Right ventricle myocardium superior (tissue), 1 donor: ENCODE results near the gene PIGO. TPM values are rescaled to one million over a fixed set of nuclear protein-coding genes. Genes with fewer than 3 reads are reported as not detected.

Source experiments
- ATAC-seq: fragments of 200-7000 bp; cut with Tn5 transposase; one replicate; pipeline ENCODE4 v1.9.1; 2020; ENCODE audit warnings: mild to moderate bottlenecking; ENCODE audit not compliant: poor library complexity
- DNase-seq: peaks from one replicate; pipeline ENCODE4 v3.0.0-alpha.2; 2020
- intact Hi-C: fragments of 100-400 bp; cut with DNase I; formaldehyde crosslinking; loops from one replicate; pipeline ENCODE4 v1.11.2; 2022
- long read RNA-seq: library from polyadenylated mRNA; unstranded; transcript quantifications from one replicate; pipeline ENCODE4 v2.0.0, GENCODE V29; 2021
- total RNA-seq: library from RNA; stranded (reverse); fragmentation: NEBNext Ultra II Directional; extraction: Animal tissue kit (Norgen Biotek cat#: 25700); gene quantifications from one replicate; pipeline ENCODE4 v1.2.1, GENCODE V29; 2021
- donor health status: DM: no; HTN: yes; CAD: no; lungs with severe emphysema.

PIGO gene
- 8.2 TPM for total RNA-seq
- long read RNA-seq, transcript PIGO-202 (12 exons, 2,464 nt), result major isoform, 18 of 42 reads
- long read RNA-seq, partial matches to known transcripts, result 9 of 42 reads
- long read RNA-seq, other reads (novel, unspliced or antisense), result 15 of 42 reads

DNA sequence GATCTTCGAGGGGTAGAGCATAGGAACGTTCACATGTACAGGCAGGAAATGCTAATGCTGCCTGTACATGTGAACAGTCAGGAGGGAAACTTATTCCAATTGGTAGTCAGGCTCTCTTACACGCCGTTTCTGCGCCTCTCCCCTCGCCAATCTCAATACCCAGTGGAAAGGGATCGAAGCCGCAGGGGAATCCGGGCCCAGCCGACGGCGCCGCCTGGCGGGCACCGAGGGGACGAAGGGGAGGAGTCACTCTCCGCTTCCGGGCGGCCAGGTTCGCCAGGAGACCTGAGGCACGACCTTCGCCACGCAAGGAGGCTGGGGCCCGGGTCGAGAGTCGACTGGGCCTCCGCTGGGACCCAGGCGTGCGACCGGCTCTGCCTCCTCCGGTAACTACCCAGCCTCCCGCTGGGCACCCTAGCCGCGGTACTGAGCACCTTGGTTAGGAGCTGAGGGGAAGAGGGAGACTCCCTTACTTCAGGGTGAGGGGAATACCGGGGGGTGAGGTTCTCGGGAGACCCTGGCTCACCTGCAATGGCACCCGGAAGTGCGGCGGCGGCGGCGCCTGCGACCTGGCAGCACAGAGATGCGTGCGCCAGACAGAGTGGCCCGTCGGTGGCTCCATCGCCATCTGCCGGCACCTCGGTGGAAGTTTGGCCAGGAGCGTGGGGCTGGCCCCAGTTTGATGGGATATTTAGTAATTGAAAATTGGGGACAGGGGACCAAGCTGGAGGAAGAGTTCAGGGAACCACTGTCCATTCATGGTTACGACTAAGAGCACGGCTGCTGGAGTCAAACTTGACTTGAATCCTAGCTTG lies at the start of gene PIGO:
Gene PIGO, minus strand, starts transcription at position 557 of the 815 bp plus-strand sequence. CDS start 1,026 bp downstream, outside the sequence.
- intact Hi-C loops, result loop anchor here (5.0 to 10.0 kb wide), 2 partner anchors 111 to 194 kb away; partner anchors contain the start of gene DNAJB5
- ATAC-seq (peak; percentile 97), DNase-seq (peak; percentile 95)

DNA sequence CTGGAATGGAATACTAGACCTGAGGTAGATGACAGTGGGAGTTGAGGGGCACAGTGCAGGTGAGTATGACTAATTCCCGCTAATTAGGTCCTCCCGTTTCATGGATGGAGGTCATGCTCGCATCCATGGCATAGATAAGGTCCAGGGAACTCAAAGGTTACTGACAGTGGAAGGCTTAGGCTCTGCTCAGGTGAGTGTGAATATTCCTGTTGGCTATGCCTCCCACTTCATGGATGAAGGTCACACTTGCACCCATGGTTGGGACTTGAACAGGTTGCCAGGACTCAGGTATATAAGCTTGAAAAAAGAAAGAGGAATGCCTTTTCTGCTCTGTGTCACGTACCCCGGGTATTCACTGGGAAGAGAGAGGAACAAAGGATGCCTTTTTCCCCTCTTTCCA lies 45.6 kb upstream of the PIGO start:
- intact Hi-C loops, result no loop called here
- DNase-seq (no peak), ATAC-seq (no peak)

DNA sequence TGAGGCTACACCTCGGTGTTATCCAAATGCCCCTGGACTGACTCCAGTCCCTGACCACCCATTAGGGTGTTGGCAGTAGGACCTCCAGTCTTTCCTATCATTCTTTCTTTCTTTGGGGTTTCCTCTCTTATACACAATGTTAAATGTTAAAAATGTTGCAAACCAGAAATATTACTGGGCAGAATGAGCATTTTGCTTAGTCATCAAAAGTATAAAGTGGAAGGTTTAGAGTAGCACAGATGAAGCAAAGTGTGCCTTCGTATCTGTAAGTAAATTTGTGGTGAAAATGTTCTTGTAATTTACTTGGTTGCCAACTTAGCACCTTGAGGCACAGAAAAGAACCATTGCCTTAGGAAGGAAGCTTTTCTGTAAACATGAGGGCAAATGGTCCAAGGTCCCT lies 43.7 kb upstream of the PIGO start:
- intact Hi-C loops, result no loop called here
- no peak for DNase-seq
- no peak for ATAC-seq

DNA sequence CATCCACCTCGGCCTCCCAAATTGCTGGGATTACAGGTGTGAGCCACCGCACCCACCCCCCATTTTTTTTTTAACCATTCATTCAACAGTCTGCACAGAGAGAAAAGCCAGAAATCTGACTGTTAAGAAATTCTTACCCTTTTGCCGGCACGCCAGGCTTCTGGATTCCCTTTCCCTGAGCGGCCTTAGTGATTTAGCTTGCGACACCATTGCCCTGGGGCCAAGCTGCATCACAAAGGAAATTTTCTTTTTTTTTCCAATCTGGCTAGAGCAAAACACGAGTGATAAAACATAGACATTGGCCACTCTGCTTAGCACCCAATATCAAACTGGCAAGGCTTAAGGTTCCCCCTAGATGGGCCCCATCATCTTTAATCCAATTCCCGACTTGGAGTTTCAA lies 40.5 kb upstream of the PIGO start:
- ATAC-seq, result no peak
- intact Hi-C loops, result no loop called here
- no peak for DNase-seq

DNA sequence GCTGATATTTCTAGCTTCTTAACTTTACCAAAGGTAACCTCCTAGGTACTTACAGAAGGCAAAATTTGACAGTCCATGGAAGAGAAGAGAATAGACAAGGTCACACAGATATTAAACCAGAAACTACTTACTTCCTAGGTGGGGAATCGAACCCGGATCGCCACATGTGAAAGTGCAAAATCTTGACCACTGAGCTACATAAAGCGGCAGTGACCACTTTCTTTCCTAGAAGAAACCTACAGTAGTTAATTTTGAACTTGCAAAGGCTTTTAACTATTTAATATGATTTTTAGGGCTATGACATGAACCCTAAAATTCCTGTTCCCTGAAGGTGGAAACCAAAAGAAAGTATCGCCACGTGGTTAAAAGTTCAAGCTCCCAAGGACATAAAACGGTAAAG lies 39.6 kb upstream of the PIGO start:
- intact Hi-C loops, result no loop called here
- DNase-seq (no peak), ATAC-seq (no peak)

DNA sequence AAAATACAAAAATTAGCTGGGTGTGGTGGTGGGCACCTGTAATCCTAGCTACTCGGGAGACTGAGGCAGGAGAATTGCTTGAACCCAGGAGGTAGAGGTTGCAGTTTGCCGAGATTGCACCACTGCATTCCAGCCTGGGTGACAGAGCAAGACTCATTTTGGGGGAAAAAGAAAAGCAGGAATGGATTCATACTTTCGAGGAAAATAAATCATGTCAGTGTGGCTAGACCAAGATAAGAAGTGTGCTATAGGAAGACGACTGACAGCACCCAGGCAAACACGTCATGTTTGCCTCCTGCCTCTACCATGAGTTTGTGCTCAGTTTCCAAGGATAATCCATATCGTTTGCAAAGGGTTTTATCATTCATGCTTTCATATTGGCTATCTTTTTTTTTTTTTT lies 38.5 kb upstream of the PIGO start:
- ATAC-seq (no peak), DNase-seq (no peak)
- intact Hi-C loops, result no loop called here

DNA sequence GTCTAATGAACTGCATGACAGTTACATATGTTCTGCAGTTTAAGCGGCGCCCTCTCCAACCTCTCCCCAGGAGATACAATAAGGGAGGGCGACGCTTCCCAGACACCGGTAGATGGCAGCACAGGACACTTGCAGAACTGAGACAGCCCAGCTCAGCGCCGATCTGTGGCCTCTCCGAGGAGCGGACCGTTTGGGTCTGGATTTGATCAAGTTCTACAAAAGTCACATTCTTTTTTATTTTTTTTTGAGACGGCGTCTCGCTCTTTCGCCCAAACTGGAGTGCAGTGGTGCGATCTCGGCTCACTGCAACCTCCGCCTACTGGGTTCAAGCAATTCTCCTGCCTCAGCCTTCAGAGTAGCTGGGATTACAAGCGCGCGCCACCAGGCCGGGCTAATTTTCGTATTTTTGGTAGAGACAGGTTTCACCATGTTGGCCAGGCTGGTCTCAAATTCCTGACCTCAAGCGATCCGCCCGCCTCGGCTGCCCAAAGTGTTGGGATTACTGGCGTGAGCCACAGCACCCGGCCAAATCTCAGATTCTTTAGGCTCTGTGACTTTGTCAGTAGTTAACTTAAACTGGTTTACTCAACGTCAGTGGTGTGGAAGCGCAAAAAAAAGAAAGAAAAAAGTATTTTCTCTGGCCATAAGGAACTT lies 20.6 kb upstream of the PIGO start:
- intact Hi-C loops, result loop anchor here (2.0 to 10.0 kb wide), 3 partner anchors 48 to 360 kb away; partner anchors contain the start of gene UNC13B
- ATAC-seq, result peak; percentile 86
- peak; percentile 93 for DNase-seq

DNA sequence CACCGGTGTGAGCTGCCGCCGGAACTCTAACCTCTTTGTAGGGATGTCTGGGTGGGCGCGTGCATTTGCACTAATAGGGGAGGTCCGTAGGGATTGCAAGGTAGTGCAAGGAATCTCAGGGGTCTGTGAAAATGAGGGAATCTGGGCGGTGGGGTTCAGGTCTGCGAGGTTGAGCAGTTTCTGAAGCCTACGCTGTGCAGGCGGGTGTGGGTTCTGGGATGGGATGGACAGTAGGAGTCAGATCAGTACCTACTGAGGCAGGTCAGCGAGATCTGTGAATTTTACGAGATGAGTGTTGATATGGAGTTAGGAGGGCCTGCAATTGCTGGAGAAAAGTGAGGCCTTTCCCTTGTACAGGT lies 20.1 kb upstream of the PIGO start:
- ATAC-seq (peak; percentile 2), DNase-seq (no peak)
- intact Hi-C loops, result loop anchor here (2.0 to 10.0 kb wide), 3 partner anchors 48 to 360 kb away; partner anchors contain the start of gene UNC13B

- intact Hi-C loops, result loop anchor here (2.0 to 10.0 kb wide), 3 partner anchors 49 to 361 kb away; partner anchors contain the start of gene UNC13B
- DNase-seq (peak; percentile 98), ATAC-seq (peak; percentile 73)
Observed at GRCh38 chr9:35115680-35116538, 19.5 kb upstream of the PIGO start, which contains the start of gene ATOSB. ATOSB (minus strand) TSS chr9:35115862; CDS start chr9:35108274, 7,588 bp downstream.

DNA sequence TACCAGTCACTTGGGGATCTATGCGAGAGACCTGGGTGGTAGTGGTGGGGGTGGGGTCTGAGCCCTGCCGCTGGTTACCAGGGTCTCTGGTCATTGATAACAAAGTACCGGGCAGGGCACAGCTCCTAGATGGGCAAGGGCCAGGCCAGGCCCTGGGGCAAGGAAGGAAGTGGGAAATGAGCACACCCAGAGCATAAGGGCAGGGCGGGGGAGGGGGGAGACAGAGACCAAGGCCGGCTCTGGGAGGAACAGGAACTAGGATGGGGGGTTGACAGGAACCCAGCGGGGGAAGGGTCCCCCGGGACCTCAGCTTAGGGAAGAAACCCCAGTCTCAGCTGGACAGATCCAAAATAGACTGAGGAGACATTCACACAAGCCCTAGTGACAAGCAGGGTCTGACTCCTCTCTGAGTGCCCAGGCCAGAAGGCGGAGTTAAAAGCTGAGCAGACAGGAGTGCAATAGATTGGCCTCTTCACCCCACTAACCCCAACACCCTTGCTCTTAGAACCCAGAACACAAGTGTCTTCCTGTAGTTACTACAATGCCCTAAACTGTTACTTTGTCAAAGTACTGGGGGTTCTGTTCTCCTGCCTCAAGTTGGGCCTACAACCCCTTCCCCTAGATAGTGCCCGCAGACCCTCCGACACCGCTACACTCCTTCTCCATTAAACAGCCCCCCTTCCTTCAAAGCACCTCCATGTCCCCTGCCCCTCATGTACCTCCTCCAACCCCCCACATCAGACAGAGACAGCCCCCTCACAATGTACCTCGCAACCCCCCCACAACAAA lies 18.6 kb upstream of the PIGO start:
- ATAC-seq (peak; percentile 2), DNase-seq (peak; percentile 84)
- intact Hi-C loops, result loop anchor here (5.0 to 10.0 kb wide), 2 partner anchors 50 to 142 kb away; partner anchors contain the start of gene UNC13B

DNA sequence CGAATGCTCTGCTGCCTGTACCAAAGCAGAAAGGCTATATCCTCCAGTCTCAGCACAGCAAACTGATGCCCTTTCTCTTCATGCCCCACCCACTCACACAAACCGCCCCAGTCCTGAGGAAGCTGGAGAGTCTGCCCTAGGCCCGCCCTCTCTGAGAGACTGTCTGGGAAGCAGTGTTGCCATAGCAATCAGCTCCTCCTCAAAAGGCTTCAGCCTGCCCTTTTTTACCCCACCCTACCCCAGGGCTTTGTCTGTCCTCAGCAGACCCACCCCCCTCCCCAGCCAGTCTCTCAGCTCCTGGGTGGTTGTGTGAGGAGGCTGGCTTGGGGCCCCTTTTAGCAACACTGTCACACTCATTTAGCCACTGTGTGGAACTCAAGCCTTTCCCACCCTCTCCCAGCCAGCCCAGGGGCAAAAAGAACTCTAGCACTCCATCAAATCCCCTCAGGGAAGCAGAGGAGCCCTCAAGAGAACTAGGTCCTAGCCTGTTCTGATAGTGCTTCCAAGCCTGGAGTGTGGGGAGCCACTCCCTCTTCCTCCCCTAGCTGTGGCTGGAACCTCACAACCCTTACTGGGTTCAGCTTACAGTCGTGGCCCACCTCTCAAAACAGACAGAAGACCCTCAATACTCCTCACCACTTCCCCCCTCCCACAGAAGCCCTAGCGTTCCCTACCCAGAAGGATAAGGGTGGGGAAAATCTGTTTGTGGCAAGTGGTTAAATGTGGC lies 17.9 kb upstream of the PIGO start:
- intact Hi-C loops, result loop anchor here (10.0 kb wide), 1 partner anchor 51 kb away; the partner anchor contains the start of gene UNC13B
- ATAC-seq (peak; percentile 14), DNase-seq (peak; percentile 90)

- intact Hi-C loops, result loop anchor here (10.0 kb wide), 1 partner anchor 52 kb away; the partner anchor contains the start of gene UNC13B
- no peak for ATAC-seq
- no peak for DNase-seq
Observed at GRCh38 chr9:35112257-35113020, 16.0 kb upstream of the PIGO start.

GRCh38 chr9:35111001-35111933 lies 14.9 kb upstream of the PIGO start:
- intact Hi-C loops, result loop anchor here (10.0 kb wide), 1 partner anchor 54 kb away; the partner anchor contains the start of gene UNC13B
- ATAC-seq, result peak; percentile 80

GRCh38 chr9:35110327-35110761 lies 14.0 kb upstream of the PIGO start:
- intact Hi-C loops, result loop anchor here (10.0 kb wide), 1 partner anchor 54 kb away; the partner anchor contains the start of gene UNC13B
- DNase-seq (peak; percentile 42), ATAC-seq (no peak)

More at GRCh38 chr9:35111001-35111933, 14.9 kb upstream of the PIGO start:
- DNase-seq, result peak; percentile 99
